Gastrocnemius medialis (tissue), 4 donors: ENCODE results near the gene DOC2B. TPM values are rescaled to one million over a fixed set of nuclear protein-coding genes. Genes with fewer than 3 reads are reported as not detected.
"Not testable (repeated sequence)": the region's sequence is repeated elsewhere in the genome, so short reads cannot be mapped to it uniquely, and the experiment has no call there.

ENCODE experiments used
- ATAC-seq, 2 donors: fragments of 150-250 bp; one replicate each; pipeline ENCODE4 v1.9.1; 2016
- DNase-seq, 2 donors: peaks; one replicate each; pipeline ENCODE4 v3.0.0-alpha.2; 2019
- H3K27ac ChIP-seq, 4 donors: fragments of 200-600 bp; sonication (generic); 1 replicate in 1 of 4; 2 replicates in 3 of 4; pipeline ENCODE4 v1.5.1; 2016 to 2018; ENCODE audit warnings: mild to moderate bottlenecking in 2 of 4, moderate library complexity in 1 of 4
- H3K27me3 ChIP-seq, 3 donors: fragments of 200-600 bp; sonication (generic) in 2 of 3; 1 replicate in 1 of 3; 2 replicates in 2 of 3; pipeline versions ENCODE4 v1.5.1 to v1.6.0; 2016 to 2019; ENCODE audit warnings: mild to moderate bottlenecking in 1 of 3, moderate library complexity in 1 of 3
- H3K36me3 ChIP-seq, 2 donors: fragments of 200-600 bp; sonication (generic) in 1 of 2; one replicate each; pipeline ENCODE4 v1.5.1; 2017 to 2018
- H3K4me1 ChIP-seq, 2 donors: fragments of 200-600 bp; sonication (generic) in 1 of 2; one replicate each; pipeline ENCODE4 v1.5.1; 2016 to 2017; ENCODE audit warnings: mild to moderate bottlenecking in 2 of 2
- H3K4me3 ChIP-seq, 4 donors: fragments of 200-600 bp; sonication (generic) in 3 of 4; 1 replicate in 1 of 4; 2 replicates in 3 of 4; pipeline ENCODE4 v1.5.1; 2016 to 2019; ENCODE audit warnings: mild to moderate bottlenecking in 2 of 4
- H3K9me3 ChIP-seq, 3 donors: fragments of 200-600 bp; sonication (generic) in 2 of 3; 1 replicate in 1 of 3; 2 replicates in 2 of 3; pipeline ENCODE4 v1.5.1; 2016 to 2019
- POLR2A ChIP-seq, 2 donors: fragments of 450-650 bp; IDR thresholded peaks; one replicate each; pipeline ENCODE4 v1.6.1; 2017; ENCODE audit warnings: antibody characterized with exemption in 2 of 2, mild to moderate bottlenecking in 2 of 2, moderate library complexity in 2 of 2
- in situ Hi-C, 4 donors: fragments of 200-750 bp; cut with MboI; loops; one replicate each; pipeline versions ENCODE4 v1.15.0 to v1.8.0; 2017; ENCODE audit warnings: low sequenced_read_pairs in 4 of 4
- intact Hi-C: fragments of 100-400 bp; cut with DNase I; formaldehyde crosslinking; loops from one replicate; pipeline ENCODE4 v1.15.1; 2023; ENCODE audit warnings: low total_unique reads
- total RNA-seq, 4 donors: library from RNA; depleted of rRNA; stranded (reverse); fragments of >200 nt; gene quantifications; one replicate each; pipeline versions ENCODE4 v1.1.0 to v1.2.3, GENCODE V29; 2016
- TF ChIP-seq, protein P1 (sequence below), 5 experiments: fragments of 450-650 bp in 3 of 5; fragments of 200-600 bp in 2 of 5; sonication (generic) in 2 of 5; IDR thresholded peaks in 4 of 5; conservative IDR thresholded peaks in 1 of 5; 1 replicate in 4 of 5; 2 replicates in 1 of 5; pipeline ENCODE4 v1.5.1; 2016 to 2019; ENCODE audit warnings: antibody characterized with exemption in 5 of 5, mild to moderate bottlenecking in 3 of 5, moderate library complexity in 3 of 5

The DOC2B gene
- total RNA-seq, 4 donors from 2014 or later: 1.1 to 4.0 (median 3.8) TPM

- peaks cover 7 to 32% (median 13%) of the 10 kb centered on the region in 3 donors for H3K27me3 ChIP-seq
- intact Hi-C loops: no loop called here
These were observed 19.1 kb upstream of the DOC2B start for GRCh38 chr17:200586-200985.

DNA sequence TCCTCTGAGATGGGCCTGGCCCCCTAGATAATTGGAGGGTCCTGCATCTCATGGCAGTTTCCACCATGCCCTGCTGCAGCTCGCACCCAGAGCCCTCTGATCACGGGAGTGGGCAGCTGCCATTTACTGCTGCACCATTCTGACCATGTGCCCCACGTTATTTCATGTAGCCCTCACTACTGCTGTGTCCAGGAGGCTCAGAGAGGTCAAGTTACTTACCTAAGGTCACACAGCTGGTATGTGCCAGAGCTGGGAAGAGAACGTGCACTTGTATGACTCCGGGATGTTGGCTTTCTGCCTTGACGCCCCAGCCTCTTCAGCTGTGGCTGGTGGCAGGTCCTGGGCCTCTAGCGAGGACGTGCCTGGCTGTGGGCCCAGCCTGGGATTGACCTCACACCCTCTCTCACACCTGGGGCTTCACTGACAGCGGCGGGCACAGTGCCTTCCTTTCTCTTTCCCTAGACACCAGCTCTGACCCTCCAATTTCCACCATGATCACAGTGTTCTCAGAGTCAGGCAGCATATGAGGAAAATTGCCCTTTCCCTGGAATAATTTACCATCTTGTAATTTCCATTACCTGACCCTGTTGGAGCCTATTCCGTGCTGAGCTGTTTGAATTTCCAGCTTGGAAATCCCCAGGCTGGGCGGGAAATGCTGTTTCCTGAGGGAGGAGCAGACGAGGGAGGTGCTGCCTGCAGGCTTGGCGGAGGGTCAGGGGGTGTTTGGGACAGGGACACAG, 18.5 kb upstream of the DOC2B start:
- in situ Hi-C loops: no loop called here
- peaks cover 10 to 36% (median 13%) of the 10 kb centered on the region in 3 donors for H3K27me3 ChIP-seq
- ATAC-seq (peak; percentile 61 to 65), DNase-seq (peak in 1 of 2 donors; percentile 19)
- peak overlapping the region in 3 of 4 donors; percentile 30 to 63 (median 62) for H3K27ac ChIP-seq
- H3K36me3 ChIP-seq: no peaks in the 10 kb centered on the region
- H3K4me1 ChIP-seq: no peaks in the 10 kb centered on the region
- intact Hi-C loops: no loop called here
- H3K9me3 ChIP-seq: no peaks in the 10 kb centered on the region
- no peak overlapping the region for H3K4me3 ChIP-seq
- TF ChIP-seq, protein P1, sequence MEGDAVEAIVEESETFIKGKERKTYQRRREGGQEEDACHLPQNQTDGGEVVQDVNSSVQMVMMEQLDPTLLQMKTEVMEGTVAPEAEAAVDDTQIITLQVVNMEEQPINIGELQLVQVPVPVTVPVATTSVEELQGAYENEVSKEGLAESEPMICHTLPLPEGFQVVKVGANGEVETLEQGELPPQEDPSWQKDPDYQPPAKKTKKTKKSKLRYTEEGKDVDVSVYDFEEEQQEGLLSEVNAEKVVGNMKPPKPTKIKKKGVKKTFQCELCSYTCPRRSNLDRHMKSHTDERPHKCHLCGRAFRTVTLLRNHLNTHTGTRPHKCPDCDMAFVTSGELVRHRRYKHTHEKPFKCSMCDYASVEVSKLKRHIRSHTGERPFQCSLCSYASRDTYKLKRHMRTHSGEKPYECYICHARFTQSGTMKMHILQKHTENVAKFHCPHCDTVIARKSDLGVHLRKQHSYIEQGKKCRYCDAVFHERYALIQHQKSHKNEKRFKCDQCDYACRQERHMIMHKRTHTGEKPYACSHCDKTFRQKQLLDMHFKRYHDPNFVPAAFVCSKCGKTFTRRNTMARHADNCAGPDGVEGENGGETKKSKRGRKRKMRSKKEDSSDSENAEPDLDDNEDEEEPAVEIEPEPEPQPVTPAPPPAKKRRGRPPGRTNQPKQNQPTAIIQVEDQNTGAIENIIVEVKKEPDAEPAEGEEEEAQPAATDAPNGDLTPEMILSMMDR (IDR thresholded peaks at IDR 0.05 in 4 of 5, conservative IDR thresholded peaks at IDR 0.05 in 1 of 5): no peak
- no peak for TF ChIP-seq POLR2A (IDR thresholded peaks at IDR 0.05)

More at GRCh38 chr17:200586-200985, 19.1 kb upstream of the DOC2B start:
- Histone ChIP-seq H3K9me3 (no peaks in the 10 kb centered on the region), H3K27ac (peak overlapping the region in 3 of 4 donors; percentile 30 to 63 (median 62)), H3K4me3 (no peak overlapping the region), H3K36me3 (no peaks in the 10 kb centered on the region), H3K4me1 (no peaks in the 10 kb centered on the region)
- ATAC-seq (no peak), DNase-seq (no peak)
- TF ChIP-seq POLR2A (IDR thresholded peaks at IDR 0.05): no peak
- TF ChIP-seq, protein P1 (IDR thresholded peaks at IDR 0.05 in 4 of 5, conservative IDR thresholded peaks at IDR 0.05 in 1 of 5): no peak
- in situ Hi-C loops: no loop called here

DNA sequence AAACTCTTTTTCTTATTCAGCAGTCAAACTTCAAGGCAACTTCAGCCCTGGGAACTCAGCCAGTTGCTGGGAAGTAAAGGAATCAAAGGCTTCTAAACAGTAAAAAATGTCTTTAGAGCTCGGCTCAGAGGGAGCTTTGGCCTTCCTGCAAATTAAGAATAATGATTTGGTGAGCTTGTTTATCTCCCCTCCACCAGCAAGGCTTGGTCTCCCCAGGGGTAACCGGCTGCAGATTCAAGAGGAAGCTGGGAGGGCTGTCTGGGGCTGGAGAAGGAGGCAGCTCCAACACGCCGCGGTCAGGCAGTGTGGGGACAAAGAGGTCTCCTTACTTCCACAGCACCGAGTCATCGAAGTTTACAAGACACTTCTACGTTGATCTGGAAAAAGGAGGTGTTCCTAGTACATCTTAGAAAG, 17.7 kb upstream of the DOC2B start:
- in situ Hi-C loops: no loop called here
- no peaks in the 10 kb centered on the region for H3K36me3 ChIP-seq
- peak overlapping the region in 3 of 4 donors; percentile 21 to 63 (median 62) for H3K27ac ChIP-seq
- TF ChIP-seq, protein P1 (IDR thresholded peaks at IDR 0.05 in 4 of 5, conservative IDR thresholded peaks at IDR 0.05 in 1 of 5): no peak
- TF ChIP-seq POLR2A (IDR thresholded peaks at IDR 0.05): no peak
- H3K9me3 ChIP-seq: no peaks in the 10 kb centered on the region
- DNase-seq (no peak), ATAC-seq (no peak)
- no peaks in the 10 kb centered on the region for H3K4me1 ChIP-seq
- no peak overlapping the region for H3K4me3 ChIP-seq
- intact Hi-C loops: no loop called here
- peaks cover 10 to 36% (median 16%) of the 10 kb centered on the region in 3 donors for H3K27me3 ChIP-seq

- ATAC-seq, H3K4me1 ChIP-seq, DNase-seq, intact Hi-C loops, H3K9me3 ChIP-seq, H3K27ac ChIP-seq, H3K4me3 ChIP-seq, in situ Hi-C loops, H3K36me3 ChIP-seq: not testable (repeated sequence)
- peaks cover 10 to 36% (median 16%) of the 10 kb centered on the region in 3 donors for H3K27me3 ChIP-seq
These were observed 16.8 kb upstream of the DOC2B start for GRCh38 chr17:198225-198624.

- in situ Hi-C loops: no loop called here
- H3K27me3 ChIP-seq: peaks cover 10 to 36% (median 16%) of the 10 kb centered on the region in 3 donors
- ATAC-seq: no peak
- H3K27ac ChIP-seq: no peak overlapping the region
- H3K4me1 ChIP-seq: no peaks in the 10 kb centered on the region
- DNase-seq: no peak
- H3K4me3 ChIP-seq: no peak overlapping the region
- TF ChIP-seq, protein P1 (IDR thresholded peaks at IDR 0.05 in 4 of 5, conservative IDR thresholded peaks at IDR 0.05 in 1 of 5): no peak
- TF ChIP-seq POLR2A (IDR thresholded peaks at IDR 0.05): no peak
- H3K9me3 ChIP-seq: no peaks in the 10 kb centered on the region
- H3K36me3 ChIP-seq: no peaks in the 10 kb centered on the region
- intact Hi-C loops: no loop called here
These were observed 15.9 kb upstream of the DOC2B start for GRCh38 chr17:197352-197751.
